Anterior cingulate cortex (tissue), 58 donors: Measurements from ENCODE around the gene FDX1.

Source experiments
- DNase-seq, 58 donors: peaks; one replicate each; lab custom pipeline; 2025; lab: John Stamatoyannopoulos, UW

The FDX1 gene

DNA sequence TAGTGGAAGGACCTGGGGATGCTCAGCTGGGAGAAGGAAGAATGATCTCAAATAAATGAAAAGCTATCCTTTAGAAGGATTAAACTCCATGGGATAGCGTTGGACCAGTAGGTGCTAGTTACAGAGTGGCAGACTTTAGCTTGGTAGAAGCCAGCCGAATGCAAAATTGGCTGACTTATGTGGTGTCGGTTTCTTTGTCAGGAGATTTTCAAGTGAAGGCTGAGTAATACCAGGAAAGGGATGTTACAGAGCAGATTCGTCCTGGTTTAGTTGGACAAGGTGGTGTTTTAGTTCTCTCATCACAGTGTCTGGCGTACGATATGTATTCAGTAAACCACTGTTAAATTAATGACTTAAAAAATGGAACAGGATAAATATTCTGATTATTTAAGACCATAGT, 26.0 kb downstream of the FDX1 start:
- no peak for DNase-seq

DNA sequence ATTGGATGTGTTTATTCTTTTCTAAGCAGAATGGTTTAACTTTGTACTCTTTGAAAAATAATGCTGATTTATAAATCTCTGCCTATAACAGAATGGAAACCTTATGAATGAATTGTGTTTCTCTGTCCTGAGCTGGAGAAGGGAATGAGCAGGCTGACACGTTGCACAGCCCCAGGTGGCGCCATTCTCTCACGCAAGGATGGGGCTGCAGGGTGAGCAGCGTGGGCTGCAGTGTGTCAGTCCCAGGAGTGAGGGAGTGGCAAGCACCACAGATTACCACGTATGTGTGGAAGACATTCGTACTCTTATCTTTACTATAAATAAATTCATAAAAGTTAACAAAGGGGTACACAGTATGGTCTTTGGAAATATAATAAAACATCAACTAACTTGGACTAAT, 33.4 kb downstream of the FDX1 start:
- DNase-seq, result peak in 22 of 58 donors; percentile 3 to 45 (median 22)

DNA sequence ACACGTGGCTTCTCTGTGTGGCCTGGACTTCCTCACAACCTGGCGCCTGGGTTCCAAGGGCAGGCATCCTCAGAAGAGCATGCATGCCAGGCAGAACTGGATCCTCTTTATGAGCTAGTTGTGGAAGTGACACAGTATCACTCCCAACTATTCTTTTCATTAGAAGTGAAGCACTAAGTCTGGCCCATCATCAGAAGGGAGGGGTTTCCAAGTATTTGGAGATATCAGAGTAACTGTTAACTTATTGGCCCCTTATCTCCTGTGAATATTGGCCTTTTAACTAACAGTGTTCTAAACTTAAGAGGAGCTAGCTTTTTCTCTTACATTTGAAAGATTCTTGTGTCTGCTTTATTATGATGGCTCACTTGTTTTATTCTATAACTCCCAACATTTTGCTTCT, 35.5 kb downstream of the FDX1 start:
- DNase-seq, result no peak

DNA sequence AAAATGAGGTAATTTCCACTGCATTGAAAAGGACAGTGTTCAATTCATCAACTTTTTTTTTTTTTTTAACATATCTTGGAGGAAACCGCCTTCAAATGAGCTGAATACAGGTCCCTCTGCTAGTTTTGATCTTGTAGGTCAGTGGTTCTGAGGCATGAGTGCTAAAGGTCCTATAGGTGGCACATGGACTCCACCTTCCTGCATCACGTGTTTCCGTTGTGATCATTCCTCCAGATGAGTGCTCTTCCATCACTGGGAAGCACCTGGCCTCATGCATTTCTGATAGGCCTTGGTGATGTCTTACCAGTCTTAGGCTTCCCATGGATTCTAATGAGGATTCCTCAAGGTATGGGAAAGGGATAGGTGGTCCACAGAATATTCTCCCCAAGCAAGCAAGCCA, 37.8 kb downstream of the FDX1 start:
- no peak for DNase-seq

DNA sequence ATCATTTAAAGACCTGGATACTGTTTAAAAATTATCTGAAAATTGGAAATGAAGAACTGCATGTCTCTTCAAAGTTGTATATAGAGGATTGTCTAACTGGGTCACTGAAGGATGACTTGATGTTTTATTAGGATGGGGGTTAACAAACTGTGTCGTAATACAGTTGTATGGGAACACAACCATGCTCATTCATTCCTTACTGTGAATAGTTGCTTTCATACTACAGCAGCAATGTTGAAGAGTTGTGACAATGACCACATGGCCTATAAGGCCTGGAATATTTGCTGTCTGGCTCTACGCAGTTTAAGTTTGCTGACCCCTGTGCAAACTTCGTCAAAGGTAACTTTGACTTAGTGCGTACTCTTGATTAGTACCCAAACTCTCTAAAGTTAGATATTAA, 38.4 kb downstream of the FDX1 start:
- DNase-seq, result no peak

DNA sequence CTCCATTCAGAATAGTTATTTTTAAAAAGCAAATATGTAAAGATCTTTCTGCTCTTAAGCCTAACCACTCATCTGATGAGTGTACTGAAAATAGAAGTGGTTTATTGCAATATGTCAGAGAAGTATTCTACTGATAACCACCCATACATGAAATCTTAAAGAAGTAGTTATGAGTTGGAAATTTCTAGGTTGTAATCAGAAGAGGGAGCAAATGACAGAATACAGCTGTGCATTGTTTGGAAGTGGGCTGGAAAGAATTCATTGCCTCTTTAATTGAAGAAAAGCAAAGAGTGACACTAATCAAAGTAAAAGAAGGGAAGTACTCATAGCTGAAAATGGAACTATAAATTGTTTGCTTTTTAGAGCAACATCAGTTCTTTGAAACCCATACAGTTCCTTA, 39.4 kb downstream of the FDX1 start:
- no peak for DNase-seq

DNA sequence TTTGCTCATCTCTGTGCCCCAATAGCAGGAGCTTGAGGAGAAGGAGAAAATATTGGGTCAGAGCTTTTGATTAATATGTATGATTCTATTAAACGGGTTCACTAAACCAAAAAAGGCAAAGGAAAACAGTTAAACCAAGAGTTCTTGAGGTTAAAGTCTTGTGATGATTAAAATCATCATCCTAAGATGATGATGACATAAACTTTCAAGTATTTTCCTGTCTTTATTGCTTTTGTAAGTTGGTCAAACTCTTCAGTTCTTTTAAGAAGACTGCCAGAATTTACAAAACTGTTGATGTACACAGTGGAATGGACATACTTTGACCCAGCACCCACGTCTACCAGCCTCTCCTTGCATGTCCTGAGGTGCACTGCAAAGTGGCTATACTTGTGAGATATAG, 41.0 kb downstream of the FDX1 start:
- DNase-seq, result no peak

DNA sequence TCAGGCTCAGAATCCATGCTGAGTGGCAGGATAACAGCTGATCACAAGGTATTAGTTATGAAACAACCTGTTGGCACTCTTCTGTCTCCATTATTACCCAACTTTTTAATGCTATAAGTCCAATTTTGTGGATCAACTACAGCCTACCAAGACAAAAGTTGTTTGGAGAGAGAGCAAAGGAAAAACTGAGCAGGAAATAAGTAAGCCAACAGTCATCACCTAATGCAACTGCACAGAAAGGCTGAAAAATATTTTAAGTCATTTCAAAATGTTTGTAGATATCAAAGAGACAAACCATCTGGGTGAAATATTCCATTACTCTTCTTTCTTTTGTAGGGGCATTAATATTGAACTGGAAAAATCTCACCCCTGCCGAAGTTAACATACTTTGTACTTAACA, 41.6 kb downstream of the FDX1 start:
- DNase-seq, result no peak

DNA sequence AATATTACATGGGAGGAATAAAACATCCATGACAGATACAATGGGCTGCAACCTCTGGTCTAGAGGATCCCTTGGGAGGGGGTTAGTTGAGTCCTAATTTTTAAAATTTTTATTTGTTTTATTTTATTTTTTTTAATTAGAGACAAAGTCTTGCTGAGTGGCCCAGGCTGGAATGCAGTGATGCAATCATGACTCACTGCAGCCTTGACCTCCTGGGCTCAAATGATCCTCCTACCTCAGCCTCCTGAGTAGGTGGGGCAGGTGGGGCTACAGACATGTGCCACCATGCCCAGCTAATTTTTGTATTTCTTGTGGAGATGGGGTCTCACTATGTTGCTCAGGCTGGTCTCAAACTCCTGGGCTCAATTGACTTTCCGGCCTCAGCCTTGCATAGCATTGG, 43.1 kb downstream of the FDX1 start:
- DNase-seq, result no peak

DNA sequence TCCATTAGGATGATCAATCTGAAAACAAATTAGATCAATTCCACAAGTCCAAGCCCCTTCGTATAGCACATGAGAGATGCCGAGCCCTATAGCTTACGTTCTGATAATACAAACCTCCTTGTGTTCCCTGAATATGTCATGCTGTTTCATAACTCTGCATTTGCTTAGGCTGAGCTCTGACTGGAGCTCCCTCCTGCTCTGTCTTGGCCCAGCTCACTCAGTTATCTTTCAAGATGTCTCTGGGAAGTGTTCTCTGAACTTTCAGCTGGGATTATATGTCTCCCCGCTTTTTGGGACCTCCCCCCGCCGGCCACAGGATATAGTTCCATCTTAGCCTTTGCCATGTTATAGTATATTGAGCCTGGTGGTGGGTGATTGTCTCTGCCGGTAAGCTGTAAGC, 44.0 kb downstream of the FDX1 start:
- no peak for DNase-seq

DNA sequence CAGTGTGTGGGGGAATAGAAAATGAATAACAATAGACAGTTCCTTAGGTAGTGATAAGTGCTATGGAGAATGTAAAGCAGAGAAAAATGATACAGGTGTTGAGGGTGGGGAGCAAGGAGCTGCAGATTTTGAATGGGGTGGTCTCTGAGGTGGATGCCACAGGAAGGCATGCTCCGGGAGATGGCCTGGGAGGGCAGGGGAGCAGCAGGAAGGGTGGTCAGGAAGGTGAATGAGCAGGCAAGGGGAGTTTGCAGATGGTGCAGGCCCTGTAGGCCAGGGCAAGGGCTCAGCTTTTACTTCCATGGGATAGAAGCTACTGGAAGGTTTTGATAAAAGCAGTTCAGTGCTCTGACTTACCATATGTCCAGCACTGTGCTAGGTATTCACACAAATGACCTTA, 44.8 kb downstream of the FDX1 start:
- DNase-seq, result no peak

DNA sequence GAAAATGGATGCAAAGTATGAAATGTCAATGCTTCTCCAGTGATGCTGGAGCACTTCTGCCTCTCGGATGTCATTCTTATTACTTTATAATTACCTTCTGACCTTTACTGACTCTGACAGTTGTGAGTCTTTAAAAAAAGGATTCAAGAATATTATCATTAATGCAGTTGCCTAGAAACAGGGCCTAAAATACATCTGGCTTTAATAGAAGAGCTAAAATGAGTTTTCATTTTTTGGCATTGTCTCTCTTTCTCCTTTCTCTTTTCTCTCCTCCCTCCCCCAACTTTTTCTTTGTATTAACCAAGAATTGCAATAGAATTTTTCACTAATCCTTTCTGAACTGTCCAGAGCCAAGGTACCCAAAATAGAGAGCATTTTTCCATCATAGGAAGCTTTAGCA, 45.9 kb downstream of the FDX1 start:
- DNase-seq, result no peak

DNA sequence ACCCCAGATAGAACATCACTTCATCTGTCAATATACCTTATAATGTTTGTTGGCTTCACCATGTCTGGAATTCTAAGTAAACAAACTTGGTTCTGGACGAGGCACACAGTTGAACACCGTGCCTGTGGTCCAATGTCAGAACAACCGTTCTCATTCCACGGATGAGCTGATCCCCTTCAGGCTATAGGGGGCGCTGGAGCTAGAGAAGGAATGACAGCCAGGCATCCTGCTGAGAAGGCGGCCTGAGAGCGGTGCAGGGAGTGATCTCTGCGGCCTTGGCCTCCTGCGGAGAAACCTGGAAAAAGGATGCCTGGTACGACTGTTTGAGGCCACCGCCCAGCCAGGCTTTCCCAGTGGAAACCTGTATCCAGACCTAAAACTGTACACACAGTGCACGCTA, 48.7 kb downstream of the FDX1 start:
- no peak for DNase-seq

DNA sequence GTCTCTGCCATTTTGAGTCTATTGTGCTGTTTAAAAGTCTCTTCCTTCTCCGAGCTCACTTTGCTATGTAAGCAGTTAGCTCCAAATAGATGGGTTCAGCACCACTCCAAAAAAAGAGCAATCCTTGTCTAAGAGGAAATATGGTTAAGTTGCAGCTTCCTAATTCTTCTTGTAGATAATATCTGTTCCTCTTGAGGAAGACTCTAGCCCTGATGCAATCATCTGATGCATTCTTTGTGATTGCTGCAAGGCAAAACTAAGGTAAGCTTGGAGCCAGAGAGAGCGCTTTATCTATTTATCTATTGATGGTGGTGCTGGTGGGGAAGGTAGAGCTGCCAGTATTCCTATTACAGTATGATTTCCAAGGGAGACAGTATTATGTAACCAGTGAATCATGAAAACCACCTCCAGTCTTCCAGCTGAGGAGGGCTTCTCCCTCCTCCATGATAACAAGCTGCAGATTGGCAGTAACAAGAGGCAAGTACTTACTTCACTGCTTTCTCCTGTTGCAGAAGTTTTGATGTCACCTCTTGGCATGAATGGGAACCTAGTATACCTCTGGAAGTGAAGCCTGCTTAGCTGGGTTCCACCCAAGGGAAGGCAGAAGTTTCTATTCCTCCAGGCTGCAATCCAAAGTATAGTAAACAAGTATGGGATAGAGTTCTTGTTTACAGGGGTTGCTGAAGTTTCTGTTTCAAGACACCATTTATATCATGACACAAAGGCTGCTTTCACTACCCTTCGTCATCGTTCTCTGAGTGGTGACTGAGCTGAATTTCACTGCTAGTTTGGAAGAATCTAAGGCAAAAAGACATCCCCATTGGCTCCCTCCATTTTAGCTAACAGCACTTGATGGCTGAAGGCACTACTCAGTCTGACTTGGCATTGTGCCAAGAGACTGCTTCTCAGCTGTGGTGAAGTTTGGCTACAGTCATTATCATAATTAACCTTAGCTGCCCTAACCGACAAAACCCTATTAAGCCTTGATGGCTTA, 49.7 kb downstream of the FDX1 start:
- peak in 16 of 58 donors; percentile 15 to 63 (median 34) for DNase-seq

DNA sequence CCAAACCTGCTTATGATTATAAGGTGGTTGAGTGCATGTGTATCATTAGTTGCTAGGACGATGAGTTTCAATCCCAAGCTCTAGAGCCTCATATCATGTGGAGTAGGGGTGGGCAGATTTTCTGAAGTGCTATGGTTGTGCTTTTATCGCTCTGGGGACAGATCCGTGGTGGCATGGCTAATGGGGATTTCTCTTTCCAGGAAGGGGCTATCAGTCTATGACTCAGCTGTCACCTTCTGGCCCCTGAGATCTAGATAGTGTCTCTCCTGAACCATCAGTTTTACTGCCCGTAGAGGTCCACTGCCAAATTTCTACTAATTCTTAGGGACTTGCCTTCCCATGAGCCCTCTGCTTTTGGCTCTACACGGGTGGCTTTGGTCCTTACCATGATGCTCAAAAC, 51.8 kb downstream of the FDX1 start:
- DNase-seq, result no peak

DNA sequence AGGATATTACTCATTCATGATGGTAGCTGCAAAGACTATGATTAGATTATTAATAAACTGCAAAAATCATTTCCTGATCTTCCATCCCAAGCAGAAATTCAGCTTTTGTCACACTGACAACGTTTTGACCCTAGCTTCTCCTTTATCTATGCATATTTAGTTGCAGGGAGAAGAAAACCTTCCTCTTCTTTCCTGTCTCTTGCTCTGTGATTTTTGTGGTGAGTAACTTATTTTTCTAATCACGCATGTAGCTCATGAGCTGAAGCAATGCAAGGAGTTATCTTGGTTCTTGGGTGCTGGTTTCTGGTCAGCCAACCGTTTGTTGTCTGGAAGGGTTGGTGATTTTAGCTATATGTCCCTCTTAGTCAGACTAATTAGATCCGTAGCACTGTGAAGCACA, 56.4 kb downstream of the FDX1 start:
- DNase-seq, result no peak

DNA sequence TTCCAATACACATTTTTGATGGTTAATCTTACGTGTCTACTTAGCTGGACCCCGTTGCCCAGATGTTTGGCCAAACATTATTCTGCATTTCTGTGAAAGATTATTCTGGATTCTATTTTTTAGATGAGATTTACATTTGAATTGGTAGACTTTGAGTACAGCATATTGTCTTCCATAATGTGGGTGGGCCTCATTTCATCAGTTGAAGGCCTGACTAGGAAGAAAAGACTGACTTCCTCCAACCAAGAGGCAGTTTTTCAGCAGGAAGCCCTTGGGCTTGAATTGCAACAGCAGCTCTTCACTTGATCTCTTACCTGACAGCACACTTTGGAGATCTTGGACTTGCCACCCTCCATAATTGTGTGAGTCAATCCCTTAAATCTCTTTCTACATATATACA, 58.7 kb downstream of the FDX1 start:
- DNase-seq, result no peak

DNA sequence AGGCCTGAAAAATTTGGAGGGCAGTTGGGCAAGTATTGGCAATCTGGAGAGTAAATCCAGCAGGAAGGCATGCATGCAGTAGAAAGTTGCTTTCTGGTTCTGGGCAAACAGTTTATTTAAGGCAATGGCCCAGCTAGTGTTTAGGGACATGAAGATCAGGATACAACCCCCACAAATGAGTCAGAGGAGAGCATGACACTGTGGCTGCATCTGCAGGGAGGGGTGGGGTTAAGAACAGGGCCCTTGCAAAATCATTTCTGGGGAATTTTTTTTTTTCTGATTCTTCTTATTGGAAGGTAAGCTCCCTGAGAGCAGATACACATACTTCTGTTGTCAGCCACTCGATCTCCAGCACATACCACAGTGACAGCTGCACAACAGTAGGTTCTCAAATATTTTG, 61.1 kb downstream of the FDX1 start:
- DNase-seq, result no peak

DNA sequence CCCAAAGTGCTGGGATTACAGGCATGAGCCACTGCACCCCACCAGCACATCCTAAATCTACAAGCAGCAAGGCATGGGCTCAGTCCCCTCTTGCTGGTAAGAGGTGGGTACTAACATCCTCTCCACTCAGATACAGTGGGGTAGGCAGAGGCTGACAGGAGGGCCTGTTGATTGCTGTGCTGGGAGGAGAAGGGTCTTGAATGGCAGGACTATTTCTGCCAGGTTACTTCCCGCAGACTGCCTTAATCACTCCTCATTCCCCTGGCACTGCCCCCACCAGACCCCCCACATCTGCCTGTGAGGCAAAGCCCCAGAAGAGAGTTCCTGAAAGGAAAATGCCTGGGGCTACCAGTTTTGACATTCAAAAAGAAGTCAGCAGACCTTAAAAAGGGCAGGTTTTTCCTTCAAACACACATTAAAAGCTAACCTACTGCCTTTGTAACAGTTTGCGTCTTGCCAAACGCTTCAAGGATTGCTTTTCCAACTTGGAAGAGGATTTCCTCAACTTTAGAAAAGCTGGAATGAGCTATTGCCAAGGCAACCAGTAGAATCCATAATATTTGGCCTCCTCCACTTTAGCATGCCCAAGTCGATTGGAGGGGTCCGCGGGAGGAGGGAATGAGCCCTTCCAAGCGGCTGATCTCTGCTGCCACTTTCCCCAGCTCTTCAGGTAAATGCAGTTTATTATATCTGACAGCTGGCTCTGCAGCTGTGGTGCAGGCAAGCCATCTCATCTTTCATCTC, 62.0 kb downstream of the FDX1 start:
- DNase-seq, result peak in 1 of 58 donors; percentile 5

DNA sequence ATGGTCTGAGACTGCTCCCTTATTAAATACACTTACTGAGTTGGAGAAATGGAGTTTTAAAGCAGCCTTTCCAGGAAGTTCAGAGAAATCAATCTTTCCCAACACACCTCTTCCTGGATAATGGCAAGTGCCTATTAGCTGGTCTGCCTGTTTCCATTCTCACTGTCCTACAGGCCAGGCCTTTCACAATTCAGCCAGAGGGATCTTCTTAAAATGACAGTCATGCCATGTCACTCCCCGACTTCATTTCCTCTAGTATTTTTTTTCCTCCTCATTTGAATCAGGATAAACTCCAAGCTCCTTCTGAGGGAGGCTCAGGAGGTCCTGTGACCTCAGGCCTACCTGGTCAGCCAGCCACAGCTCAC, 62.6 kb downstream of the FDX1 start:
- DNase-seq, result no peak

DNA sequence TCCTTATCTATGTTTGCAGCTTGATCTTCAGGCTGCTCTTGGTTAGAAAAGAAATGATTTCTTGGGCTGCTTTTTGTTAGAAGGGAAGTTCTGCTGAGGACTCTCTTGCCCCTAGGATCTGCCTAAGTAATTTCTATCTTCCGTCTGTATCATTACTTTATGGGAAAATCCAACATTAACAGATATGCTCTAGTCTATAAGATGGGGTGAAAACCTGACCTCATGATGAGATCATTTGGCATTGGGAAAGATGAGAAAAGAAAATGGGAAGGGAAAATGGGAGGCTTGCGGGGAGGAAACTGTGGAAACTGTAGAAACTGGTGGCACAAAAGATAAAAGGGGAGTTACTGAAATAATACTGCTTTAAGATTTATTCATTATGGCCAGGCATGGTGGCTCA, 63.6 kb downstream of the FDX1 start:
- no peak for DNase-seq
